Measurements from ENCODE around the gene HCRT.
A peak's percentile ranks its signal among the peaks of the same experiment; 100 is the strongest.

HCRT gene

GRCh38 chr17:42225646-42226045 lies 40.4 kb upstream of the HCRT start:
- TF ChIP-seq TAF1 (IDR thresholded peaks at IDR 0.05; ENCODE audit: low read depth) (no peak), FOXM1 (IDR thresholded peaks at IDR 0.05; ENCODE audit: borderline replicate concordance, low read depth) (no peak), ZBTB7A (IDR thresholded peaks at IDR 0.05; ENCODE audit: low read depth) (no peak), USF1 (IDR thresholded peaks at IDR 0.05) (no peak), EP300 (IDR thresholded peaks at IDR 0.05; ENCODE audit: borderline replicate concordance) (no peak)

- TF ChIP-seq FOXM1 (IDR thresholded peaks at IDR 0.05; ENCODE audit: borderline replicate concordance, low read depth) = no peak
- no peak for TF ChIP-seq RAD21 (IDR thresholded peaks at IDR 0.05; ENCODE audit: low read depth)
- TF ChIP-seq REST (IDR thresholded peaks at IDR 0.05; ENCODE audit: low read depth) = no peak
- no peak for TF ChIP-seq TCF12 (IDR thresholded peaks at IDR 0.05; ENCODE audit: low read depth)
- no peak for TF ChIP-seq ZBTB7A (IDR thresholded peaks at IDR 0.05; ENCODE audit: low read depth)
- no peak for TF ChIP-seq TEAD4 (IDR thresholded peaks at IDR 0.05)
- TF ChIP-seq CREB1 (IDR thresholded peaks at IDR 0.05; ENCODE audit: low read depth) = no peak
- TF ChIP-seq TAF1 (IDR thresholded peaks at IDR 0.05; ENCODE audit: low read depth) = no peak
- TF ChIP-seq EP300 (IDR thresholded peaks at IDR 0.05; ENCODE audit: borderline replicate concordance) = no peak
- no peak for TF ChIP-seq MAX (IDR thresholded peaks at IDR 0.05)
- no peak for TF ChIP-seq USF1 (IDR thresholded peaks at IDR 0.05)
- no peak for TF ChIP-seq CEBPB (IDR thresholded peaks at IDR 0.05)
- no peak for TF ChIP-seq NFIC (IDR thresholded peaks at IDR 0.05)
Observed at GRCh38 chr17:42224651-42225050, 39.4 kb upstream of the HCRT start.

GRCh38 chr17:42221886-42222745 lies 36.9 kb upstream of the HCRT start:
- TF ChIP-seq EP300 (IDR thresholded peaks at IDR 0.05; ENCODE audit: borderline replicate concordance) (no peak), RAD21 (IDR thresholded peaks at IDR 0.05; ENCODE audit: low read depth) (peak; percentile 71), REST (IDR thresholded peaks at IDR 0.05; ENCODE audit: low read depth) (no peak), YY1 (IDR thresholded peaks at IDR 0.05; ENCODE audit: low read depth) (no peak), CEBPB (IDR thresholded peaks at IDR 0.05) (no peak), TCF12 (IDR thresholded peaks at IDR 0.05; ENCODE audit: low read depth) (no peak), NFIC (IDR thresholded peaks at IDR 0.05) (no peak)

GRCh38 chr17:42214156-42214555 lies 28.9 kb upstream of the HCRT start:
- TF ChIP-seq TEAD4 (IDR thresholded peaks at IDR 0.05) (no peak), TCF12 (IDR thresholded peaks at IDR 0.05; ENCODE audit: low read depth) (no peak), FOXM1 (IDR thresholded peaks at IDR 0.05; ENCODE audit: borderline replicate concordance, low read depth) (no peak), EGR1 (IDR thresholded peaks at IDR 0.05) (no peak), EP300 (IDR thresholded peaks at IDR 0.05; ENCODE audit: borderline replicate concordance) (no peak), NFIC (IDR thresholded peaks at IDR 0.05) (no peak), YY1 (IDR thresholded peaks at IDR 0.05; ENCODE audit: low read depth) (no peak)

GRCh38 chr17:42212382-42212781 lies 27.1 kb upstream of the HCRT start:
- no peak for TF ChIP-seq REST (IDR thresholded peaks at IDR 0.05; ENCODE audit: low read depth)
- no peak for TF ChIP-seq ZBTB7A (IDR thresholded peaks at IDR 0.05; ENCODE audit: low read depth)
- no peak for TF ChIP-seq TAF1 (IDR thresholded peaks at IDR 0.05; ENCODE audit: low read depth)
- no peak for TF ChIP-seq EGR1 (IDR thresholded peaks at IDR 0.05)
- no peak for TF ChIP-seq RAD21 (IDR thresholded peaks at IDR 0.05; ENCODE audit: low read depth)
- no peak for TF ChIP-seq TCF12 (IDR thresholded peaks at IDR 0.05; ENCODE audit: low read depth)
- no peak for TF ChIP-seq YY1 (IDR thresholded peaks at IDR 0.05; ENCODE audit: low read depth)
- no peak for TF ChIP-seq CREB1 (IDR thresholded peaks at IDR 0.05; ENCODE audit: low read depth)
- TF ChIP-seq MAX (IDR thresholded peaks at IDR 0.05) = no peak
- TF ChIP-seq TEAD4 (IDR thresholded peaks at IDR 0.05) = no peak
- no peak for TF ChIP-seq NFIC (IDR thresholded peaks at IDR 0.05)
- no peak for TF ChIP-seq USF1 (IDR thresholded peaks at IDR 0.05)

Measured in Ishikawa (cell line).